Liver (tissue), 3 donors: ENCODE measurements around the gene HOXC11.

Source experiments
- FOXA2 ChIP-seq: IDR thresholded peaks from 2 replicates; pipeline ENCODE4 v1.6.1; 2016; ENCODE audit warnings: antibody characterized with exemption
- GABPA ChIP-seq, 2 donors: IDR thresholded peaks in 1 of 2; conservative IDR thresholded peaks in 1 of 2; 2 replicates each; pipeline ENCODE4 v1.6.1; 2016; ENCODE audit warnings: antibody characterized with exemption in 2 of 2, mild to moderate bottlenecking in 1 of 2, moderate library complexity in 1 of 2
- HNF4G ChIP-seq: IDR thresholded peaks from 2 replicates; pipeline ENCODE4 v1.6.1; 2016; ENCODE audit warnings: antibody characterized with exemption
- JUND ChIP-seq, 2 donors: IDR thresholded peaks; 2 replicates each; pipeline ENCODE4 v1.6.1; 2016; ENCODE audit warnings: antibody characterized with exemption in 2 of 2
- RAD21 ChIP-seq, 2 donors: IDR thresholded peaks; 2 replicates each; pipeline ENCODE4 v1.6.1; 2016; ENCODE audit warnings: antibody characterized with exemption in 2 of 2, mild to moderate bottlenecking in 2 of 2
- REST ChIP-seq: IDR thresholded peaks from 2 replicates; pipeline ENCODE4 v1.6.1; 2016; ENCODE audit warnings: antibody characterized with exemption, mild to moderate bottlenecking
- TAF1 ChIP-seq: conservative IDR thresholded peaks from 2 replicates; pipeline ENCODE4 v1.6.1; 2016; ENCODE audit warnings: antibody characterized with exemption, mild to moderate bottlenecking
- YY1 ChIP-seq: IDR thresholded peaks from 2 replicates; pipeline ENCODE4 v1.6.1; 2016; ENCODE audit warnings: antibody characterized with exemption, mild to moderate bottlenecking
- TF ChIP-seq, protein P1 (sequence below): fragments of 150-350 bp; IDR thresholded peaks from 2 replicates; pipeline ENCODE4 v1.5.1; 2017; ENCODE audit warnings: improper control_type of control experiment, low read depth, low read length; ENCODE audit not compliant: missing input control
- TF ChIP-seq, protein P2 (sequence below): IDR thresholded peaks from 2 replicates; pipeline ENCODE4 v1.6.1; 2016; ENCODE audit warnings: antibody characterized with exemption
- TF ChIP-seq, protein P3 (sequence below): IDR thresholded peaks from 2 replicates; pipeline ENCODE4 v1.6.1; 2016; ENCODE audit warnings: antibody characterized with exemption
- donor health status: healthy.
- donor health status: healthy.

GRCh38 chr12:54017878-54018467 is 45.0 kb downstream of the HOXC11 start:
- no peak for TF ChIP-seq HNF4G
- TF ChIP-seq, protein P1, sequence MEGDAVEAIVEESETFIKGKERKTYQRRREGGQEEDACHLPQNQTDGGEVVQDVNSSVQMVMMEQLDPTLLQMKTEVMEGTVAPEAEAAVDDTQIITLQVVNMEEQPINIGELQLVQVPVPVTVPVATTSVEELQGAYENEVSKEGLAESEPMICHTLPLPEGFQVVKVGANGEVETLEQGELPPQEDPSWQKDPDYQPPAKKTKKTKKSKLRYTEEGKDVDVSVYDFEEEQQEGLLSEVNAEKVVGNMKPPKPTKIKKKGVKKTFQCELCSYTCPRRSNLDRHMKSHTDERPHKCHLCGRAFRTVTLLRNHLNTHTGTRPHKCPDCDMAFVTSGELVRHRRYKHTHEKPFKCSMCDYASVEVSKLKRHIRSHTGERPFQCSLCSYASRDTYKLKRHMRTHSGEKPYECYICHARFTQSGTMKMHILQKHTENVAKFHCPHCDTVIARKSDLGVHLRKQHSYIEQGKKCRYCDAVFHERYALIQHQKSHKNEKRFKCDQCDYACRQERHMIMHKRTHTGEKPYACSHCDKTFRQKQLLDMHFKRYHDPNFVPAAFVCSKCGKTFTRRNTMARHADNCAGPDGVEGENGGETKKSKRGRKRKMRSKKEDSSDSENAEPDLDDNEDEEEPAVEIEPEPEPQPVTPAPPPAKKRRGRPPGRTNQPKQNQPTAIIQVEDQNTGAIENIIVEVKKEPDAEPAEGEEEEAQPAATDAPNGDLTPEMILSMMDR = no peak
- TF ChIP-seq FOXA2 = no peak
- TF ChIP-seq RAD21 (IDR thresholded peaks at IDR 0.05) = no peak
- no peak for TF ChIP-seq GABPA (IDR thresholded peaks at IDR 0.05 in 1 of 2, conservative IDR thresholded peaks at IDR 0.05 in 1 of 2)
- no peak for TF ChIP-seq REST
- TF ChIP-seq TAF1 = no peak
- TF ChIP-seq YY1 = no peak
- no peak for TF ChIP-seq JUND (IDR thresholded peaks at IDR 0.05)
- TF ChIP-seq, protein P2, sequence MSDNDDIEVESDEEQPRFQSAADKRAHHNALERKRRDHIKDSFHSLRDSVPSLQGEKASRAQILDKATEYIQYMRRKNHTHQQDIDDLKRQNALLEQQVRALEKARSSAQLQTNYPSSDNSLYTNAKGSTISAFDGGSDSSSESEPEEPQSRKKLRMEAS = no peak
- TF ChIP-seq, protein P3, sequence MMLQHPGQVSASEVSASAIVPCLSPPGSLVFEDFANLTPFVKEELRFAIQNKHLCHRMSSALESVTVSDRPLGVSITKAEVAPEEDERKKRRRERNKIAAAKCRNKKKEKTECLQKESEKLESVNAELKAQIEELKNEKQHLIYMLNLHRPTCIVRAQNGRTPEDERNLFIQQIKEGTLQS = no peak
